Adrenal gland (tissue), 12 donors: ENCODE measurements around the gene NPIPA1. TPM values are rescaled to one million over a fixed set of nuclear protein-coding genes. Genes with fewer than 3 reads are reported as not detected.
"Not testable (repeated sequence)": the region's sequence is repeated elsewhere in the genome, so short reads cannot be mapped to it uniquely, and the experiment has no call there.

Experiments
- DNase-seq, 7 donors: peaks; one replicate each; pipeline ENCODE4 v3.0.0-alpha.2; 2019 to 2020
- H3K27ac ChIP-seq, 5 donors: fragments of 200-600 bp; sonication (generic) in 4 of 5; 1 replicate in 3 of 5; 2 replicates in 2 of 5; pipeline versions ENCODE4 v1.5.1 to v1.8.0; 2016 to 2020; ENCODE audit warnings: mild to moderate bottlenecking in 1 of 5
- H3K27me3 ChIP-seq: fragments of 200-600 bp; 2 replicates; pipeline ENCODE4 v1.8.0; 2021
- H3K36me3 ChIP-seq, 2 donors: fragments of 200-600 bp; replicated peaks in 1 of 2; 1 replicate in 1 of 2; 2 replicates in 1 of 2; pipeline versions ENCODE4 v1.5.1 to v1.8.0; 2018 to 2022
- H3K4me1 ChIP-seq, 2 donors: fragments of 200-600 bp; replicated peaks in 1 of 2; 1 replicate in 1 of 2; 2 replicates in 1 of 2; pipeline versions ENCODE4 v1.5.1 to v1.8.0; 2018 to 2021
- H3K4me3 ChIP-seq, 4 donors: fragments of 200-600 bp; sonication (generic) in 3 of 4; one replicate each; pipeline ENCODE4 v1.5.1; 2016 to 2018
- H3K9me3 ChIP-seq, 3 donors: fragments of 200-600 bp; sonication (generic) in 1 of 3; replicated peaks in 1 of 3; 1 replicate in 2 of 3; 2 replicates in 1 of 3; pipeline versions ENCODE4 v1.5.1 to v1.8.0; 2016 to 2021
- WGBS, 4 donors: extraction: QIAGEN DNeasy Blood & Tissue Kit in 2 of 4; methylation state at CpG; one replicate each; pipeline versions ENCODE4 v1.1.5 to v1.1.7; 2013 to 2017; 5-methylcytosine and 5-hydroxymethylcytosine counted together
- intact Hi-C, 2 donors: fragments of 100-400 bp; cut with DNase I; formaldehyde crosslinking; loops; one replicate each; pipeline versions ENCODE4 v1.14.1 to v1.15.0; 2022 to 2023
- polyA plus RNA-seq, 3 donors: library from polyadenylated mRNA; stranded (reverse); fragments of 200-250 nt in 2 of 3; fragments of 350-450 nt in 1 of 3; fragmentation: Illumina TruSeq in 1 of 3; extraction: RNeasy Lipid Tissue Mini Kit (QIAGEN cat#74804) in 1 of 3; gene quantifications; one replicate each; pipeline ENCODE4 v1.2.3, GENCODE V29; 2013 to 2014
- total RNA-seq, 9 donors: library from RNA; depleted of rRNA in 4 of 9; stranded (reverse); fragments of >200 nt in 4 of 9; fragments of 120-200 nt in 1 of 9; fragmentation: NEBNext Ultra II Directional in 1 of 9; extraction: Animal tissue kit (Norgen Biotek cat#: 25700) in 1 of 9; gene quantifications; one replicate each; pipeline versions ENCODE4 v1.1.0 to v1.2.4, GENCODE V29; 2013 to 2023
- donor health status: healthy with polysubstance abuse.
- donor health status: Bipolar disorder and iron deficiency.
- donor health status: DM: yes; HTN: yes; CAD: no.
- donor health status: DM: no; HTN: no; CAD: no.
- donor health status: DM: no; HTN: no; CAD: no.
- donor health status: DM: yes; HTN: yes; CAD: no.

Gene NPIPA1
- total and polyA plus RNA-seq, 12 donors: 23.9 to 534 (median 54.0) TPM

DNA sequence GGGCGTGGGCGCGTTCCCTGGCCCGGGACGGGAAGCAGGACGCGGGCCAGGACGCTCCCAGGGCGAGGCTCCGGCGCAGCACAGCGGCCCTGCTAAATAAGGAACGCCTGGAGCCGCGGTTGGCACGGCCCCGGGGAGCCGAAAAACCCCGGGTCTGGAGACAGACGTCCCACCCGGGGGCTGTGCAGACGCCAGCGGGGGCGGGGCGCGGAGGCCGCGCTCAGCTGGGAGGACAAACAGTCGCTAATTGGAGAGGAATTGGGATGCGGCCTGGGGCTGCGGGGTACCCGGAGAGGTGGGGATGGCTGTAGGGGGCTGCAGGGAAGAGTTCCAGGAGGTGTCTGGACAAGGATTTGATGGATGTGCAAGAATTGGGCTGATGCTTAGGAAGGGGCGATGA, 25.3 kb upstream of the NPIPA1 start:
- H3K27me3 ChIP-seq, H3K4me1 ChIP-seq, H3K36me3 ChIP-seq, H3K9me3 ChIP-seq, intact Hi-C loops: not testable (repeated sequence)
- peak overlapping the region in 3 of 4 donors; percentile 22 to 68 (median 56) for H3K4me3 ChIP-seq
- 1 to 2% (median 1%) methylated on average over 13 to 20 of the region's 33 CpGs; no CpG with 5 or more reads in 1 of the 4 donors for WGBS, 4 donors
- peak; percentile 41 to 87 (median 68) for DNase-seq
- H3K27ac ChIP-seq: peak overlapping the region in 4 of 5 donors; percentile 62 to 78 (median 72)

DNA sequence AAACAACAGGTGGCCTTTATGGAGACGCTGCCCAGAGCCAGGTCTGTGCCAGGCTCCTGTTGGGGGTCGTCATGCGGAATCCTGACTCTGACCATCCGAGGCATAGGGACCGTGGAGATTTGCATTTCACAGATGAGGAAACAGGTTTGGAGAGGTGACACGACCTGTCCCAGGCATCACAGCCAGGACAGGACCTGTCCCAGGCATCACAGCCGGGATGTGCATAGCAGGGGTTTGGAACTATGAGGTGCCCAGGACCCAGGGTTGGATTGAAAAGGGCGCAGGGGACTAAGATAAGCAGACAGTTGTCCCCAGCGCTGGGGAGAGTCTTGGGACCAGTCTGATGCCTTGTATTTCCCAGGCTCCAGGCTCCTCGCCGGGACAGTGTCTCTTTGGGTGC, 24.7 kb upstream of the NPIPA1 start:
- H3K27me3 ChIP-seq, H3K4me3 ChIP-seq, H3K36me3 ChIP-seq, H3K4me1 ChIP-seq, DNase-seq, H3K9me3 ChIP-seq, H3K27ac ChIP-seq, intact Hi-C loops: not testable (repeated sequence)
- 36% methylated on average over 2 of the region's 11 CpGs; no CpG with 5 or more reads in 3 of the 4 donors for WGBS, 4 donors

- H3K4me1 ChIP-seq, H3K27ac ChIP-seq, H3K36me3 ChIP-seq, H3K4me3 ChIP-seq, intact Hi-C loops, H3K27me3 ChIP-seq, H3K9me3 ChIP-seq: not testable (repeated sequence)
- 74 to 79% methylated on average over 12 to 13 of the region's 21 CpGs; no CpG with 5 or more reads in 2 of the 4 donors for WGBS, 4 donors
- peak in 5 of 7 donors; percentile 8 to 25 (median 16) for DNase-seq
These were observed 18.7 kb upstream of the NPIPA1 start for GRCh38 chr16:14918504-14918903.

DNA sequence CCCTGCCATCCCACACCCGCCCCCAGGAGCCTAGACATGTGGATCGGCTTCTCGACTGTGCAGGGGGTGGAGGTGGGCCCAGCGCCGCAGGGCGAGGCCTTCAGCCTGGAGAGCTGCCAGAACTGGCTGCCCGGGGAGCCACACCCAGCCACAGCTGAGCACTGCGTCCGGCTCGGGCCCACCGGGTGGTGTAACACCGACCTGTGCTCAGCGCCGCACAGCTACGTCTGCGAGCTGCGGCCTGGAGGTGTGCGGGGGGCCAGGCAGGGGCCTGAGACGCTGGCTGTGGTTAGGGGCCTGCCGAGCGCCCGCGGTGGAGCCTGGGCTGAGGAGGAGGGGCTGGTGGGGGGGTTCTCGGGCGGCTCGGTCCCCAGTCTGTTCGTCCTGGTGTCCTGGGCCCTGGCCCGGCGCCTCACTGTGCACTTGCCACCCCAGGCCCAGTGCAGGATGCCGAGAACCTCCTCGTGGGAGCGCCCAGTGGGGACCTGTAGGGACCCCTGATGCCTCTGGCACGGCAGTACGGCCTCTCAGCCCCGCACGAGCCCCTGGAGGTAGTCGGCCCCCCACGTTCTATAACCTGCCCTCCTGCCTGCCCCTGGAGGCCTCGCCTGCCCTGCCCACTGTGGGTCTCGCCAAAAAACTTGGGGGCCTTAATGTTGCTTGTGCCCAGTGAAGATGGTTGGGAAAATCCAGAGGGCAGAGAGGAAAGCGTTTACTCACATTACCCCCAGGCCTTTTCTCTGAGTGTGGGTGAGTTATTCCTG, 17.2 kb upstream of the NPIPA1 start:
- H3K9me3 ChIP-seq, H3K27me3 ChIP-seq, H3K4me1 ChIP-seq, H3K4me3 ChIP-seq, intact Hi-C loops, H3K36me3 ChIP-seq, H3K27ac ChIP-seq: not testable (repeated sequence)
- 78 to 100% (median 89%) methylated on average over 1 to 30 of the region's 41 CpGs for WGBS, 4 donors
- peak in 4 of 7 donors; percentile 12 to 46 (median 19) for DNase-seq

GRCh38 chr16:14922285-14922684, 15.0 kb upstream of the NPIPA1 start:
- intact Hi-C loops, H3K36me3 ChIP-seq, DNase-seq, H3K27me3 ChIP-seq, H3K4me1 ChIP-seq, H3K9me3 ChIP-seq, H3K27ac ChIP-seq, H3K4me3 ChIP-seq: not testable (repeated sequence)
- WGBS, 4 donors: 94 to 100% methylated on average over 7 to 12 of the region's 27 CpGs; no CpG with 5 or more reads in 2 of the 4 donors

- H3K27ac ChIP-seq, H3K9me3 ChIP-seq, H3K27me3 ChIP-seq, H3K4me1 ChIP-seq, intact Hi-C loops, H3K36me3 ChIP-seq, H3K4me3 ChIP-seq: not testable (repeated sequence)
- 87 to 93% (median 89%) methylated on average over 6 to 7 of the region's 16 CpGs; no CpG with 5 or more reads in 1 of the 4 donors for whole genome bisulfite sequencing, 4 donors
- DNase-seq: peak in 3 of 7 donors; percentile 9 to 36 (median 17)
These were observed 14.3 kb upstream of the NPIPA1 start for GRCh38 chr16:14922968-14923367.

GRCh38 chr16:14923394-14924088, 13.7 kb upstream of the NPIPA1 start:
- H3K4me3 ChIP-seq, H3K9me3 ChIP-seq, H3K4me1 ChIP-seq, H3K27me3 ChIP-seq, intact Hi-C loops, H3K36me3 ChIP-seq, H3K27ac ChIP-seq: not testable (repeated sequence)
- 57 to 70% methylated on average over 11 to 12 of the region's 31 CpGs; no CpG with 5 or more reads in 2 of the 4 donors for WGBS, 4 donors
- peak in 3 of 7 donors; percentile 9 to 43 (median 14) for DNase-seq

DNA sequence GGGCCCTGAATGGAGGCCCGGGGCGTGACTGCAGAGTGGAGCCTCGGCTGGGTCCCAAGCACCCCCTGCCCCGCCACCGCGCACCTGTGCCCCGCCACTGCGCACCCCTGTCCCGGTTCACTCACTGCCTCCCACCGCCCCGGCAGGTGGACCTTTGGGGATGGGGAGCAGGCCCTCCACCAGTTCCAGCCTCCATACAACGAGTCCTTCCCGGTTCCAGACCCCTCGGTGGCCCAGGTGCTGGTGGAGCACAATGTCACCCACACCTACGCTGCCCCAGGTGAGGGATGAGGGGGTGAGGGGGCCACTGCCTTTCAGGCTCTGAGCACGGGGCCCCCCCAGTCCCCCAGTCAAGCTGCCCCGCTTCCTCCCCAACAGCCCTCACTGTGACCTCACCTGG, 12.9 kb upstream of the NPIPA1 start:
- H3K4me3 ChIP-seq, H3K27me3 ChIP-seq, H3K9me3 ChIP-seq, H3K36me3 ChIP-seq, intact Hi-C loops, H3K27ac ChIP-seq, H3K4me1 ChIP-seq: not testable (repeated sequence)
- peak in 1 of 7 donors; percentile 9 for DNase-seq
- WGBS, 4 donors: 86 to 88% methylated on average over 3 of the region's 17 CpGs; no CpG with 5 or more reads in 2 of the 4 donors

DNA sequence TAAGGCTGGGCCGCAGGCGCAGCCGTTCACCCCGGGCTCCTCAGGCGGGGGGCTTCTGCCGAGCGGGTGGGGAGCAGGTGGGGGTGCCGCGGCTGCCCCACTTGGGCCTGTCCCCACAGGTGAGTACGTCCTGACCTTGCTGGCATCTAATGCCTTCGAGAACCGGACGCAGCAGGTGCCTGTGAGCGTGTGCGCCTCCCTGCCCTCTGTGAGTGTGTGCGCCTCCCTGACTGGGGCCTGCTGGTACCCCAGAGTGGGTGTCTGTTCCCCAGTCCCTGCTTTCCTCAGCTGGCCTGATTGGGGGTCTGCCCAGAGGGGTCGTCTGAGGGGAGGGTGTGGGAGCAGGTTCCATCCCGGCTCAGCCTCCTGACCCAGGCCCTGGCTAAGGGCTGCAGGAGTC, 12.3 kb upstream of the NPIPA1 start:
- H3K9me3 ChIP-seq, H3K27me3 ChIP-seq, H3K36me3 ChIP-seq, H3K27ac ChIP-seq, H3K4me1 ChIP-seq, intact Hi-C loops, H3K4me3 ChIP-seq: not testable (repeated sequence)
- DNase-seq: peak in 1 of 7 donors; percentile 4
- WGBS, 4 donors: 87% methylated on average over 3 of the region's 18 CpGs; no CpG with 5 or more reads in 3 of the 4 donors

DNA sequence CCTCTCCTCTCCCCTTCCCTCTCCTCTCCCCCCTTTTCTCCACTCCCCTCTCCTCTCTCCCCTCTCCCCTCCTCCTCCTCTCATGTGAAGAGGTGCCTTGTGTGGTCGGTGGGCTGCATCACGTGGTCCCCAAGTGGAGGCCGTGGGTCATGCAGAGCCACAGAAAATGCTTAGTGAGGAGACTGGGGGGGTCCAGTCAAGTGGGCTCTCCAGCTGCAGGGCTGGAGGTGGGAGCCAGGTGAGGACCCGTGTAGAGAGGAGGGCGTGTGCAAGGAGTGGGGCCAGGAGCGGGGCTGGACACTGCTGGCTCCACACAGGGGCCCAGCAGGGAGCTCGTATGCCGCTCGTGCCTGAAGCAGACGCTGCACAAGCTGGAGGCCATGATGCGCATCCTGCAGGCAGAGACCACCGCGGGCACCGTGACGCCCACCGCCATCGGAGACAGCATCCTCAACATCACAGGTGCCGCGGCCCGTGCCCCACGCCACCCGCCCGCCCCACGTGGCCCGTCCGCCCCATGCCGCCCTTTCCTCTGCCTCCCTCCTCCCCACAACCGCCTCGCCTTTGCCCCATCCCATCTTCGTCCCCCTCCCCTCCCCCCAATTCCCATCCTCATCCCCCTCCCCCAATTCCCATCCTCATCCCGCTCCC, 9.1 kb upstream of the NPIPA1 start:
- H3K4me3 ChIP-seq, H3K4me1 ChIP-seq, H3K27ac ChIP-seq, H3K36me3 ChIP-seq, intact Hi-C loops, H3K27me3 ChIP-seq, H3K9me3 ChIP-seq: not testable (repeated sequence)
- 69 to 79% (median 70%) methylated on average over 6 to 7 of the region's 31 CpGs for WGBS, 4 donors
- peak in 5 of 7 donors; percentile 12 to 62 (median 30) for DNase-seq
